MM.1S (cell line): ENCODE results near the gene CFD.

ENCODE experiments used
- CTCF ChIP-seq: fragments of 300-600 bp; sonication (generic); IDR thresholded peaks from 2 replicates; pipeline ENCODE4 v1.5.1; 2016; ENCODE audit warnings: antibody characterized with exemption, low read length, mixed read lengths
- EZH2 ChIP-seq: fragments of 300-600 bp; sonication (generic); optimal IDR thresholded peaks from 2 replicates; pipeline ENCODE3; 2017; ENCODE audit warnings: low read depth, mild to moderate bottlenecking, antibody characterized with exemption, low read length, mixed read lengths
- EZH2phosphoT487 ChIP-seq: fragments of 300-600 bp; sonication (generic); IDR thresholded peaks from 2 replicates; pipeline ENCODE4 v1.6.1; 2018; ENCODE audit warnings: antibody characterized with exemption, low read length

DNA sequence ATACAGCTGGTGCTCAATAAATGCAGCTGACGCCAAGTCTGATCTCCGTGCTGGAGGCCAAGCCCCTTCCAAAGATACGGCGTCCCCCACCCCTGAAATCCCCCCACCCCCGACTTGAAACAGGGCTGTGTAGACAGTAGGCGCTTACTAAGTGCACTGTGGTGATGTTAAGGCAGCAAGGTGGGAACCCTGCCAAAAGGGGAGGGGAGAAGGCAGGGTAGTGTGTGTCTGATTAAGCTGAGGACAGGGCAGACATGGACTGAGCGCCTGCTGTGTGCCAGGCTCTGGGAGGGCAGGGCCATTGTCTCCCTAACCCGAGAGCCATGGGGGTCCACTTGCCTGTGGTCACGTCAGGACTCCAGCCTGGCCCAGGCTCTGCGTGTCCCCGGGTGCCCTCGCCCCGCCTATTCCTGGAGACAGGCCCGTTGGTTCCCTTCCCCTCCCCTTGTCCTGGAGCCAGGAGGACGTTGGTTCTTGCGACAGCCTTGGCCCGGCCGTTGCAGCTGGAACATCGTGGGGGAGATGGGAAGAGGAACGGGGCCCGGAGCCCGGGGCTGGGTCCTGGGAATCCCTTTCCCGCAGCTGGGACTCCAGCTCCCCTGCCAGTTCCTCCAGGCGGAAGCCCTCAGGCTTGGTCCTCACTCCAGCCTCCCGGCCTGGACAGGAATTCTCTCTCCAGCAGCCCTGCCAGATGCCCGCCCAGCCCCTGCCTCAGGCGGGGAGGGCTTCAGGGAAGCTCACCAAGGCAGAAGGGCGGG lies 9.1 kb upstream of the CFD start:
- TF ChIP-seq CTCF = no peak
- TF ChIP-seq EZH2phosphoT487 = no peak
- TF ChIP-seq EZH2 = no peak
